HEK293 (cell line): ENCODE results near the gene ADCY7.

Experiments
- CTCF ChIA-PET: fragments of 350-600 bp; formaldehyde crosslinking; extraction: SDS; loops from one replicate; lab custom pipeline; 2021; ENCODE audit warnings: antibody characterized with exemption; lab: Yijun Ruan, JAX
- POLR2A ChIA-PET: fragments of 300-600 bp; formaldehyde crosslinking; extraction: SDS; loops from one replicate; lab custom pipeline; 2020; ENCODE audit warnings: antibody characterized with exemption, inconsistent platforms; lab: Yijun Ruan, JAX
- H3K27ac ChIP-seq: fragments of 200-500 bp; sonication (Bioruptor generic); 2 replicates; pipeline ENCODE4 v1.5.1; 2014; ENCODE audit warnings: low read depth, low read length, control low read depth, inconsistent platforms; ENCODE audit errors: extremely low read depth
- H3K36me3 ChIP-seq, 2 experiments: fragments of 200-500 bp in 1 of 2; sonication (Bioruptor generic) in 1 of 2; 1 replicate in 1 of 2; 2 replicates in 1 of 2; pipeline ENCODE4 v1.5.1; 2014 to 2017; ENCODE audit warnings: inconsistent platforms in 2 of 2, low read length in 2 of 2; ENCODE audit not compliant: control insufficient read depth in 2 of 2, insufficient read depth in 1 of 2
- H3K4me1 ChIP-seq: fragments of 200-500 bp; sonication (Bioruptor generic); 2 replicates; pipeline ENCODE4 v1.5.1; 2014; ENCODE audit warnings: mild to moderate bottlenecking, low read length, inconsistent platforms; ENCODE audit not compliant: control insufficient read depth, insufficient read depth
- H3K4me3 ChIP-seq: 2 replicates; pipeline ENCODE4 v1.5.1; 2011; ENCODE audit warnings: low read depth, mild to moderate bottlenecking, control low read depth, low read length, moderate library complexity
- H3K9me3 ChIP-seq: fragments of 200-500 bp; sonication (Bioruptor generic); 2 replicates; pipeline ENCODE4 v1.5.1; 2014; ENCODE audit warnings: low read depth, low read length, inconsistent platforms; ENCODE audit not compliant: control insufficient read depth, insufficient read depth
- GLIS1 ChIP-seq: fragments of 450-650 bp; formaldehyde crosslinking; IDR thresholded peaks from 2 replicates; pipeline ENCODE4 v1.5.1; 2016; ENCODE audit warnings: missing biosample characterization, missing genetic modification characterization
- IKZF3 ChIP-seq: fragments of 450-650 bp; IDR thresholded peaks from 2 replicates; pipeline ENCODE4 v1.5.0; 2018; ENCODE audit warnings: missing biosample characterization, mild to moderate bottlenecking, missing genetic modification characterization, moderate library complexity
- MEIS1 ChIP-seq: sonication (generic); formaldehyde crosslinking; IDR thresholded peaks from 2 replicates; pipeline ENCODE4 v1.8.1; 2022; ENCODE audit warnings: missing genetic modification reagents, mild to moderate bottlenecking, borderline replicate concordance
- SALL2 ChIP-seq: fragments of 450-650 bp; formaldehyde crosslinking; IDR thresholded peaks from 2 replicates; pipeline ENCODE4 v1.5.0; 2017; ENCODE audit warnings: missing biosample characterization, mild to moderate bottlenecking, missing genetic modification characterization, borderline replicate concordance
- SETDB1 ChIP-seq: IDR thresholded peaks from one replicate; pipeline ENCODE4 v1.6.1; 2017; ENCODE audit warnings: mild to moderate bottlenecking, low read length, moderate library complexity, mixed read lengths; ENCODE audit not compliant: insufficient read length
- ZNF10 ChIP-seq: fragments of 450-650 bp; formaldehyde crosslinking; IDR thresholded peaks from 2 replicates; pipeline ENCODE4 v1.5.1; 2017; ENCODE audit warnings: missing biosample characterization, missing genetic modification characterization
- ZNF16 ChIP-seq: fragments of 450-650 bp; formaldehyde crosslinking; IDR thresholded peaks from 2 replicates; pipeline ENCODE4 v1.5.1; 2016; ENCODE audit warnings: low read depth, missing biosample characterization, missing genetic modification characterization
- ZNF174 ChIP-seq: fragments of 450-650 bp; formaldehyde crosslinking; IDR thresholded peaks from 2 replicates; pipeline ENCODE4 v1.5.0; 2017; ENCODE audit warnings: missing biosample characterization, mild to moderate bottlenecking, missing genetic modification characterization
- ZNF24 ChIP-seq: fragments of 450-650 bp; formaldehyde crosslinking; IDR thresholded peaks from 2 replicates; pipeline ENCODE4 v1.5.1; 2016; ENCODE audit warnings: missing biosample characterization, missing genetic modification characterization
- ZNF423 ChIP-seq: fragments of 450-650 bp; formaldehyde crosslinking; IDR thresholded peaks from 2 replicates; pipeline ENCODE4 v1.5.1; 2016; ENCODE audit warnings: missing biosample characterization, missing genetic modification characterization
- ZNF768 ChIP-seq: fragments of 450-650 bp; formaldehyde crosslinking; IDR thresholded peaks from 2 replicates; pipeline ENCODE4 v1.5.1; 2018; ENCODE audit warnings: missing biosample characterization, mild to moderate bottlenecking, missing genetic modification characterization
- ZNF776 ChIP-seq: fragments of 450-650 bp; formaldehyde crosslinking; IDR thresholded peaks from 2 replicates; pipeline ENCODE4 v1.5.0; 2017; ENCODE audit warnings: missing biosample characterization, missing genetic modification characterization, borderline replicate concordance
- ZNF792 ChIP-seq: fragments of 450-650 bp; formaldehyde crosslinking; IDR thresholded peaks from 2 replicates; pipeline ENCODE4 v1.5.1; 2016; ENCODE audit warnings: missing biosample characterization, missing genetic modification characterization
- TF ChIP-seq, protein P1 (sequence below): fragments of 450-650 bp; IDR thresholded peaks from 2 replicates; pipeline ENCODE4 v1.5.1; 2018; ENCODE audit warnings: missing biosample characterization, mild to moderate bottlenecking, missing genetic modification characterization
- TF ChIP-seq, protein P2 (sequence below): fragments of 450-650 bp; formaldehyde crosslinking; IDR thresholded peaks from 2 replicates; pipeline ENCODE4 v1.5.1; 2016; ENCODE audit warnings: missing biosample characterization, missing genetic modification characterization
- TF ChIP-seq, protein P3 (sequence below): fragments of 450-650 bp; formaldehyde crosslinking; IDR thresholded peaks from 2 replicates; pipeline ENCODE4 v1.5.1; 2016; ENCODE audit warnings: missing biosample characterization, missing genetic modification characterization, low read depth

Gene ADCY7

GRCh38 chr16:50299508-50300105 lies 33.3 kb downstream of the ADCY7 start:
- peaks cover 0 to 7% of the 10 kb centered on the region in 2 experiments; a peak in 1 of 3 replicates for H3K36me3 ChIP-seq
- TF ChIP-seq ZNF16 (tag by site-specific recombination) (no peak), GLIS1 (no peak), MEIS1 (CRISPR knock-in tag) (no peak), ZNF792 (tag by site-specific recombination) (no peak), ZNF24 (tag by site-specific recombination) (no peak), SETDB1 (no peak), SALL2 (tag by site-specific recombination) (no peak), ZNF10 (no peak), ZNF423 (tag by site-specific recombination) (no peak), ZNF174 (tag by site-specific recombination) (no peak), ZNF776 (tag by site-specific recombination) (no peak), IKZF3 (tag by site-specific recombination) (no peak)
- TF ChIP-seq, protein P1, sequence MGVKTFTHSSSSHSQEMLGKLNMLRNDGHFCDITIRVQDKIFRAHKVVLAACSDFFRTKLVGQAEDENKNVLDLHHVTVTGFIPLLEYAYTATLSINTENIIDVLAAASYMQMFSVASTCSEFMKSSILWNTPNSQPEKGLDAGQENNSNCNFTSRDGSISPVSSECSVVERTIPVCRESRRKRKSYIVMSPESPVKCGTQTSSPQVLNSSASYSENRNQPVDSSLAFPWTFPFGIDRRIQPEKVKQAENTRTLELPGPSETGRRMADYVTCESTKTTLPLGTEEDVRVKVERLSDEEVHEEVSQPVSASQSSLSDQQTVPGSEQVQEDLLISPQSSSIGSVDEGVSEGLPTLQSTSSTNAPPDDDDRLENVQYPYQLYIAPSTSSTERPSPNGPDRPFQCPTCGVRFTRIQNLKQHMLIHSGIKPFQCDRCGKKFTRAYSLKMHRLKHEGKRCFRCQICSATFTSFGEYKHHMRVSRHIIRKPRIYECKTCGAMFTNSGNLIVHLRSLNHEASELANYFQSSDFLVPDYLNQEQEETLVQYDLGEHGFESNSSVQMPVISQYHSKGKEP (tag by site-specific recombination): no peak
- TF ChIP-seq, protein P2, sequence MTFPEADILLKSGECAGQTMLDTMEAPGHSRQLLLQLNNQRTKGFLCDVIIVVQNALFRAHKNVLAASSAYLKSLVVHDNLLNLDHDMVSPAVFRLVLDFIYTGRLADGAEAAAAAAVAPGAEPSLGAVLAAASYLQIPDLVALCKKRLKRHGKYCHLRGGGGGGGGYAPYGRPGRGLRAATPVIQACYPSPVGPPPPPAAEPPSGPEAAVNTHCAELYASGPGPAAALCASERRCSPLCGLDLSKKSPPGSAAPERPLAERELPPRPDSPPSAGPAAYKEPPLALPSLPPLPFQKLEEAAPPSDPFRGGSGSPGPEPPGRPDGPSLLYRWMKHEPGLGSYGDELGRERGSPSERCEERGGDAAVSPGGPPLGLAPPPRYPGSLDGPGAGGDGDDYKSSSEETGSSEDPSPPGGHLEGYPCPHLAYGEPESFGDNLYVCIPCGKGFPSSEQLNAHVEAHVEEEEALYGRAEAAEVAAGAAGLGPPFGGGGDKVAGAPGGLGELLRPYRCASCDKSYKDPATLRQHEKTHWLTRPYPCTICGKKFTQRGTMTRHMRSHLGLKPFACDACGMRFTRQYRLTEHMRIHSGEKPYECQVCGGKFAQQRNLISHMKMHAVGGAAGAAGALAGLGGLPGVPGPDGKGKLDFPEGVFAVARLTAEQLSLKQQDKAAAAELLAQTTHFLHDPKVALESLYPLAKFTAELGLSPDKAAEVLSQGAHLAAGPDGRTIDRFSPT: no peak
- TF ChIP-seq, protein P3, sequence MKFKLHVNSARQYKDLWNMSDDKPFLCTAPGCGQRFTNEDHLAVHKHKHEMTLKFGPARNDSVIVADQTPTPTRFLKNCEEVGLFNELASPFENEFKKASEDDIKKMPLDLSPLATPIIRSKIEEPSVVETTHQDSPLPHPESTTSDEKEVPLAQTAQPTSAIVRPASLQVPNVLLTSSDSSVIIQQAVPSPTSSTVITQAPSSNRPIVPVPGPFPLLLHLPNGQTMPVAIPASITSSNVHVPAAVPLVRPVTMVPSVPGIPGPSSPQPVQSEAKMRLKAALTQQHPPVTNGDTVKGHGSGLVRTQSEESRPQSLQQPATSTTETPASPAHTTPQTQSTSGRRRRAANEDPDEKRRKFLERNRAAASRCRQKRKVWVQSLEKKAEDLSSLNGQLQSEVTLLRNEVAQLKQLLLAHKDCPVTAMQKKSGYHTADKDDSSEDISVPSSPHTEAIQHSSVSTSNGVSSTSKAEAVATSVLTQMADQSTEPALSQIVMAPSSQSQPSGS: no peak
- no peak overlapping the region for H3K4me3 ChIP-seq
- no peaks in the 10 kb centered on the region for H3K9me3 ChIP-seq
- H3K4me1 ChIP-seq: no peaks in the 10 kb centered on the region
- ChIA-PET CTCF (interaction anchor here (0.5 to 0.6 kb wide), 2 partner anchors 93 to 507 kb away, joined by 3 read pairs; no protein-coding TSS in a partner anchor), POLR2A (no interaction called here)
- no peak overlapping the region for H3K27ac ChIP-seq

- no peaks in the 10 kb centered on the region for H3K4me1 ChIP-seq
- ChIA-PET POLR2A (no interaction called here), CTCF (interaction anchor here (0.6 kb wide), 1 partner anchor 40 kb away, joined by 3 read pairs; no protein-coding TSS in a partner anchor)
- H3K36me3 ChIP-seq: peaks cover 0 to 2% of the 10 kb centered on the region in 2 experiments; a peak in 1 of 3 replicates
- no peak overlapping the region for H3K27ac ChIP-seq
- TF ChIP-seq SETDB1: no peak
- peak; percentile 66; the same call in 1 of the 2 replicates for TF ChIP-seq ZNF768 (tag by site-specific recombination)
- no peak overlapping the region for H3K4me3 ChIP-seq
- no peaks in the 10 kb centered on the region for H3K9me3 ChIP-seq
These were observed 34.7 kb downstream of the ADCY7 start for GRCh38 chr16:50300942-50301625.
